Liver (tissue), 2 donors: ENCODE results near the gene ARHGEF10L.

Experiments used
- CTCF ChIP-seq: fragments of 150-350 bp; IDR thresholded peaks from 2 replicates; pipeline ENCODE4 v1.5.1; 2017; ENCODE audit warnings: improper control_type of control experiment, low read depth, low read length; ENCODE audit not compliant: missing input control
- FOXA2 ChIP-seq: IDR thresholded peaks from 2 replicates; pipeline ENCODE4 v1.6.1; 2016; ENCODE audit warnings: antibody characterized with exemption
- donor health status: healthy.

DNA sequence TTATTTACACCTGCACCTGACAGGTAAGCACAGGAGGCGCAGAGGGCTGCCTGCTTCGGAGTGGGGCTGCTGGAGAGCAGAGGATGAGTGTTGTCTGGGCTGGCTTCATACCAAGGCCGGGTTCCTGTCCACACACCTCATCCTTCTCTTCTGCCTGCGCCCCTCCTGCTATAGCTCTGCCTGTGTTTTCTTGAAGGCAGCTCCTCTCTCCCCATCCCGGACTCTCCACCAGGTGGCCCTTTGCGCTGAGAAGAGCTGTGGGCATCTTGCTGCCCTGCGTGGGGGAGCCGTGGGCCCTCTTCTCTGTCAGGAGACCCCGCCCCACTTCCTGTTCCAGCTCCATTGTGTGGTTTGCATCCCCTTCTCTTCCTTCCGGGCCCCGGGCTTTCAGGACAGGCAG is 35.0 kb downstream of the ARHGEF10L start:
- TF ChIP-seq FOXA2 (no peak), CTCF (peak; percentile 11)
